DND-41 (cell line): Measurements from ENCODE around the gene RABGAP1L.

Experiments used
- ATAC-seq: fragments of 200-7000 bp; cut with Tn5 transposase; 3 replicates; pipeline ENCODE4 v1.9.1; 2021; ENCODE audit warnings: low read depth; ENCODE audit not compliant: insufficient read depth
- DNase-seq: peaks from one replicate; pipeline ENCODE4 v3.0.0-alpha.2; 2020
- H2AFZ ChIP-seq: 2 replicates; pipeline ENCODE4 v1.6.0; 2012; ENCODE audit warnings: low read depth, low read length
- H3K27ac ChIP-seq: 2 replicates; pipeline ENCODE4 v1.5.1; 2012; ENCODE audit warnings: low read length, inconsistent platforms
- H3K27me3 ChIP-seq: fragments of 200-600 bp; sonication (generic); 2 replicates; pipeline ENCODE4 v1.6.0; 2012; ENCODE audit warnings: low read length, mild to moderate bottlenecking, inconsistent platforms; ENCODE audit not compliant: insufficient read depth, poor library complexity
- H3K36me3 ChIP-seq: 2 replicates; pipeline ENCODE4 v1.5.1; 2012; ENCODE audit warnings: low read length, inconsistent platforms; ENCODE audit not compliant: insufficient read depth
- H3K4me1 ChIP-seq: 2 replicates; pipeline ENCODE4 v1.5.1; 2012; ENCODE audit warnings: mild to moderate bottlenecking, low read length; ENCODE audit not compliant: insufficient read depth
- H3K4me2 ChIP-seq: 2 replicates; pipeline ENCODE4 v1.6.0; 2012; ENCODE audit warnings: mild to moderate bottlenecking, moderate library complexity, low read length, inconsistent platforms; ENCODE audit not compliant: insufficient read depth
- H3K4me3 ChIP-seq, 2 experiments: fragments of 200-600 bp in 1 of 2; shearing (Covaris generic) in 1 of 2; 2 replicates each; pipeline ENCODE4 v1.5.1; 2012 to 2016; ENCODE audit warnings: inconsistent platforms in 2 of 2, low read length in 2 of 2, mild to moderate bottlenecking in 2 of 2, low read depth in 1 of 2, moderate library complexity in 1 of 2
- H3K79me2 ChIP-seq: 2 replicates; pipeline ENCODE4 v1.6.0; 2012; ENCODE audit warnings: low read length, inconsistent platforms; ENCODE audit not compliant: insufficient read depth
- H3K9ac ChIP-seq: 2 replicates; pipeline ENCODE4 v1.6.0; 2012; ENCODE audit warnings: low read depth, mild to moderate bottlenecking, inconsistent platforms, low read length, moderate library complexity
- H3K9me3 ChIP-seq: 2 replicates; pipeline ENCODE4 v1.5.1; 2012; ENCODE audit warnings: low read length, moderate library complexity, mild to moderate bottlenecking, inconsistent platforms; ENCODE audit not compliant: insufficient read depth, severe bottlenecking
- H4K20me1 ChIP-seq: 2 replicates; pipeline ENCODE4 v1.6.0; 2012; ENCODE audit warnings: low read length; ENCODE audit not compliant: insufficient read depth
- CTCF ChIP-seq: IDR thresholded peaks from 2 replicates; pipeline ENCODE4 v1.5.1; 2012; ENCODE audit warnings: borderline replicate concordance, low read length, moderate library complexity, mild to moderate bottlenecking; ENCODE audit not compliant: poor library complexity, severe bottlenecking; ENCODE audit errors: extremely low read depth
- EZH2 ChIP-seq: IDR thresholded peaks from 3 replicates; pipeline ENCODE4 v1.6.1; 2012; ENCODE audit warnings: borderline replicate concordance, low read depth, mild to moderate bottlenecking, moderate library complexity, low read length, inconsistent platforms; ENCODE audit not compliant: severe bottlenecking

RABGAP1L gene

GRCh38 chr1:174258148-174258550 lies 98.8 kb downstream of the RABGAP1L start:
- H3K9me3 ChIP-seq: no peaks in the 10 kb centered on the region
- H3K36me3 ChIP-seq: 0 out of 2 replicates have a peak, but pooled peaks cover 2% of the 10 kb centered on the region
- H3K4me2 ChIP-seq: no peak overlapping the region
- H3K27me3 ChIP-seq: no peaks in the 10 kb centered on the region
- DNase-seq (peak; percentile 60), ATAC-seq (peak; percentile 80)
- no peak overlapping the region for H3K4me3 ChIP-seq
- H3K4me1 ChIP-seq: no peaks in the 10 kb centered on the region
- H3K79me2 ChIP-seq: no peaks in the 10 kb centered on the region
- no peaks in the 10 kb centered on the region for H4K20me1 ChIP-seq
- TF ChIP-seq EZH2: no peak
- TF ChIP-seq CTCF: peak; percentile 74
- H3K27ac ChIP-seq: no peak overlapping the region
- H3K9ac ChIP-seq: no peak overlapping the region
- no peak overlapping the region for H2AFZ ChIP-seq

- H3K79me2 ChIP-seq: no peaks in the 10 kb centered on the region
- H3K27ac ChIP-seq: no peak overlapping the region
- H3K4me3 ChIP-seq: no peak overlapping the region
- TF ChIP-seq CTCF: peak; percentile 85
- TF ChIP-seq EZH2: no peak
- no peaks in the 10 kb centered on the region for H3K27me3 ChIP-seq
- no peaks in the 10 kb centered on the region for H3K9me3 ChIP-seq
- no peaks in the 10 kb centered on the region for H3K36me3 ChIP-seq
- no peak overlapping the region for H3K4me2 ChIP-seq
- no peak overlapping the region for H3K9ac ChIP-seq
- peak; percentile 74 for ATAC-seq
- 0 out of 2 replicates have a peak overlapping the region, but pooled peaks have one; percentile 36 for H2AFZ ChIP-seq
- no peaks in the 10 kb centered on the region for H4K20me1 ChIP-seq
- peak; percentile 30 for DNase-seq
- H3K4me1 ChIP-seq: no peaks in the 10 kb centered on the region
These were observed 103.3 kb downstream of the RABGAP1L start for GRCh38 chr1:174262349-174263241.

- Histone ChIP-seq H3K79me2 (no peaks in the 10 kb centered on the region), H3K9ac (no peak overlapping the region), H2AFZ (no peak overlapping the region), H3K4me3 (no peak overlapping the region), H3K4me1 (no peaks in the 10 kb centered on the region), H3K27me3 (no peaks in the 10 kb centered on the region), H3K4me2 (no peak overlapping the region), H4K20me1 (no peaks in the 10 kb centered on the region), H3K9me3 (no peaks in the 10 kb centered on the region), H3K36me3 (no peaks in the 10 kb centered on the region), H3K27ac (no peak overlapping the region)
- TF ChIP-seq EZH2: no peak
- ATAC-seq: no peak
- DNase-seq: no peak
These were observed 106.0 kb downstream of the RABGAP1L start for GRCh38 chr1:174265282-174265681.

GRCh38 chr1:174266476-174266875 lies 107.2 kb downstream of the RABGAP1L start:
- no peaks in the 10 kb centered on the region for H3K4me1 ChIP-seq
- H3K27ac ChIP-seq: no peak overlapping the region
- DNase-seq: no peak
- no peaks in the 10 kb centered on the region for H3K36me3 ChIP-seq
- ATAC-seq: no peak
- no peak overlapping the region for H3K4me2 ChIP-seq
- no peaks in the 10 kb centered on the region for H3K79me2 ChIP-seq
- no peak overlapping the region for H3K4me3 ChIP-seq
- H3K9ac ChIP-seq: no peak overlapping the region
- no peak for TF ChIP-seq CTCF
- TF ChIP-seq EZH2: no peak
- H3K9me3 ChIP-seq: no peaks in the 10 kb centered on the region
- no peaks in the 10 kb centered on the region for H4K20me1 ChIP-seq
- H3K27me3 ChIP-seq: no peaks in the 10 kb centered on the region
- no peak overlapping the region for H2AFZ ChIP-seq
